ENCODE measurements around the gene ATRNL1. TPM values are rescaled to one million over a fixed set of nuclear protein-coding genes. Genes with fewer than 3 reads are reported as not detected.

Gene ATRNL1
- total RNA-seq, 1 experiment from 2014 or later = not detected

GRCh38 chr10:115163129-115163528, 70.0 kb downstream of the ATRNL1 start:
- Mint-ChIP-seq H3K27ac (ENCODE audit: low read depth, unreplicated experiment) (no peak overlapping the region), H3K36me3 (ENCODE audit: insufficient read depth, unreplicated experiment) (no peaks in the 10 kb centered on the region), H3K9me3 (ENCODE audit: unreplicated experiment) (no peaks in the 10 kb centered on the region), H3K4me3 (ENCODE audit: unreplicated experiment) (no peak overlapping the region), H3K27me3 (ENCODE audit: insufficient read depth, unreplicated experiment) (peaks cover 78% of the 10 kb centered on the region), H3K4me1 (ENCODE audit: insufficient read depth, unreplicated experiment) (no peaks in the 10 kb centered on the region)
- no peak for DNase-seq (ENCODE audit: unreplicated experiment)
- CTCF ChIA-PET = no interaction called here
- intact Hi-C loops (cut with micrococcal nuclease) = no loop called here
- TF ChIP-seq CTCF (IDR thresholded peaks at IDR 0.05; ENCODE audit: unreplicated experiment) = no peak
- POLR2A ChIA-PET = no interaction called here
- no TSS peak for BruUV-seq (replicated peaks)

DNA sequence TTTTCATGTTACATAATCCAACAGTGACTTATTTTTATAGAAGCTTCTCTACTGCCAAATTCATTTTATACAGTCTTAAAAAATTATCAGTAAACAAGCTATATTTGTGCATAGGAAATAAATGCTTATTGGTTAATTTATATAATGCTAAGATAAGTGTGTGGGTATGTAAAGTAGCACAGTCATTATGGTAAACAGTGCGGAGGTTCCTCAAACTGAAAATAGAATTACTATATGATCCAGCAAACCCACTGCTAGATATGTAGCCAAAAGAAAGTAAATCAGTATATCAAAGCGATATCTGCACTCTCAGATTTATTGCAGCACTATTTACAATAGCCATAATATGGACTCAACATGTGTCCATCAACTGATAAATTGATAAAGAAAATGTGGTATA, 71.1 kb downstream of the ATRNL1 start:
- CTCF ChIA-PET = interaction anchor here (0.7 kb wide), 1 partner anchor 63 kb away, joined by 4 read pairs; no protein-coding TSS in a partner anchor
- no peak overlapping the region for H3K4me3 Mint-ChIP-seq (ENCODE audit: unreplicated experiment)

DNA sequence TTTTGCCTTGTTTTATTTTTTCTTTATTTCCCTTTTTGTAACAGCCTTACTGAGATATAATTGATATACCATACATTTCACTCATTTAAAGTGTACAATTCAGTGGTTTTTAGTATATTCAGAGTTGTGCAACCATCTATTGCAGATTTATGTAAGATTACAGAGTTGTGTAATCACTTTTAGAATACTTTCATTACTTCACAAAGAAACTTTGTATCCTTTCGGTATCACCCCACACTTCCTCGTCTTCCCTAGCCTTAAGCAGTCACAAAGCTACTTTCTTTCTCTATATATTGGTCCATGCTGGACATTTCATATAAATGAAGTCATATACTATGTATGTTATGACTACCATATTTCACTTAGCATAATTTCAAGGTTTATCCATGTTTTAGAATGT, 74.6 kb downstream of the ATRNL1 start:
- POLR2A ChIA-PET = no interaction called here
- no peak overlapping the region for H3K27ac Mint-ChIP-seq (ENCODE audit: low read depth, unreplicated experiment)
- peak; percentile 10 for DNase-seq (ENCODE audit: unreplicated experiment)

More for the DNA sequence above, 71.1 kb downstream of the ATRNL1 start:
- peaks cover 87% of the 10 kb centered on the region for H3K27me3 Mint-ChIP-seq (ENCODE audit: insufficient read depth, unreplicated experiment)
- no peak for DNase-seq (ENCODE audit: unreplicated experiment)
- BruUV-seq (replicated peaks) = no TSS peak
- H3K36me3 Mint-ChIP-seq (ENCODE audit: insufficient read depth, unreplicated experiment) = no peaks in the 10 kb centered on the region
- no peak overlapping the region for H3K27ac Mint-ChIP-seq (ENCODE audit: low read depth, unreplicated experiment)
- no peaks in the 10 kb centered on the region for H3K4me1 Mint-ChIP-seq (ENCODE audit: insufficient read depth, unreplicated experiment)
- POLR2A ChIA-PET = no interaction called here
- no peak for TF ChIP-seq CTCF (IDR thresholded peaks at IDR 0.05; ENCODE audit: unreplicated experiment)
- H3K9me3 Mint-ChIP-seq (ENCODE audit: unreplicated experiment) = no peaks in the 10 kb centered on the region
- intact Hi-C loops (cut with micrococcal nuclease) = no loop called here

GRCh38 chr10:115171392-115171960, 78.3 kb downstream of the ATRNL1 start:
- TF ChIP-seq CTCF (IDR thresholded peaks at IDR 0.05; ENCODE audit: unreplicated experiment) = peak; percentile 41
- Mint-ChIP-seq H3K4me1 (ENCODE audit: insufficient read depth, unreplicated experiment) (no peaks in the 10 kb centered on the region), H3K9me3 (ENCODE audit: unreplicated experiment) (no peaks in the 10 kb centered on the region), H3K27ac (ENCODE audit: low read depth, unreplicated experiment) (no peak overlapping the region), H3K27me3 (ENCODE audit: insufficient read depth, unreplicated experiment) (peaks cover 63% of the 10 kb centered on the region), H3K4me3 (ENCODE audit: unreplicated experiment) (no peak overlapping the region), H3K36me3 (ENCODE audit: insufficient read depth, unreplicated experiment) (no peaks in the 10 kb centered on the region)
- CTCF ChIA-PET = interaction anchor here (0.6 to 4.8 kb wide), 10 partner anchors 32 to 1444 kb away, joined by 3 to 34 read pairs (median 3); no protein-coding TSS in a partner anchor
- no TSS peak for BruUV-seq (replicated peaks)
- no peak for DNase-seq (ENCODE audit: unreplicated experiment)
- intact Hi-C loops (cut with micrococcal nuclease) = no loop called here
- POLR2A ChIA-PET = no interaction called here

More for the DNA sequence above, 74.6 kb downstream of the ATRNL1 start:
- Mint-ChIP-seq H3K4me3 (ENCODE audit: unreplicated experiment) (no peak overlapping the region), H3K9me3 (ENCODE audit: unreplicated experiment) (no peaks in the 10 kb centered on the region), H3K4me1 (ENCODE audit: insufficient read depth, unreplicated experiment) (no peaks in the 10 kb centered on the region), H3K36me3 (ENCODE audit: insufficient read depth, unreplicated experiment) (no peaks in the 10 kb centered on the region), H3K27me3 (ENCODE audit: insufficient read depth, unreplicated experiment) (peaks cover 67% of the 10 kb centered on the region)
- intact Hi-C loops (cut with micrococcal nuclease) = no loop called here
- no TSS peak for BruUV-seq (replicated peaks)
- CTCF ChIA-PET = no interaction called here
- no peak for TF ChIP-seq CTCF (IDR thresholded peaks at IDR 0.05; ENCODE audit: unreplicated experiment)
